Ovary (tissue), 9 donors: Measurements from ENCODE around the gene ABHD17B. TPM values are rescaled to one million over a fixed set of nuclear protein-coding genes. Genes with fewer than 3 reads are reported as not detected.

ENCODE experiments used
- DNase-seq, 5 donors: peaks; one replicate each; pipeline ENCODE4 v3.0.0-alpha.2; 2019 to 2020
- H3K27ac ChIP-seq, 2 donors: fragments of 200-600 bp; one replicate each; pipeline versions ENCODE4 v1.5.1 to v1.8.0; 2019 to 2022
- H3K27me3 ChIP-seq: fragments of 200-600 bp; one replicate; pipeline ENCODE4 v1.8.0; 2022
- H3K36me3 ChIP-seq: fragments of 200-600 bp; sonication (generic); one replicate; pipeline ENCODE4 v1.5.1; 2019
- H3K4me1 ChIP-seq: one replicate; pipeline ENCODE4 v1.8.1; 2013; ENCODE audit warnings: mild to moderate bottlenecking, moderate library complexity; ENCODE audit not compliant: insufficient read depth
- H3K4me3 ChIP-seq: fragments of 200-600 bp; sonication (generic); one replicate; pipeline ENCODE4 v1.5.1; 2017
- H3K9me3 ChIP-seq, 2 donors: fragments of 200-600 bp in 1 of 2; sonication (generic) in 1 of 2; one replicate each; pipeline versions ENCODE4 v1.5.1 to v1.8.1; 2013 to 2019; ENCODE audit warnings: mild to moderate bottlenecking in 1 of 2, moderate library complexity in 1 of 2
- CTCF ChIP-seq, 3 donors: fragments of 450-650 bp in 2 of 3; fragments of 200-600 bp in 1 of 3; IDR thresholded peaks; one replicate each; pipeline versions ENCODE4 v1.5.1 to v1.8.0; 2016 to 2022; ENCODE audit warnings: antibody characterized with exemption in 3 of 3, mild to moderate bottlenecking in 1 of 3
- EP300 ChIP-seq: sonication (generic); formaldehyde crosslinking; IDR thresholded peaks from one replicate; pipeline ENCODE4 v1.6.1; 2017; ENCODE audit warnings: antibody characterized with exemption
- POLR2A ChIP-seq: fragments of 450-650 bp; IDR thresholded peaks from one replicate; pipeline ENCODE4 v1.6.1; 2017; ENCODE audit warnings: antibody characterized with exemption, mild to moderate bottlenecking, moderate library complexity
- WGBS, 3 donors: extraction: QIAGEN DNeasy Blood & Tissue Kit in 1 of 3; methylation state at CpG; one replicate each; pipeline versions ENCODE4 v1.1.5 to v1.1.7; 2013 to 2017; 5-methylcytosine and 5-hydroxymethylcytosine counted together
- intact Hi-C, 4 donors: fragments of 100-400 bp; cut with DNase I; formaldehyde crosslinking; loops; one replicate each; pipeline versions ENCODE4 v1.11.0 to v1.15.1; 2022 to 2023
- polyA plus RNA-seq, 2 donors: library from polyadenylated mRNA; stranded (reverse); fragments of 200-250 nt in 1 of 2; fragments of 350-450 nt in 1 of 2; fragmentation: Illumina TruSeq in 1 of 2; extraction: RNeasy Lipid Tissue Mini Kit (QIAGEN cat#74804) in 1 of 2; gene quantifications; one replicate each; pipeline ENCODE4 v1.2.3, GENCODE V29; 2013 to 2014
- total RNA-seq, 7 donors: library from RNA; depleted of rRNA in 2 of 7; stranded (reverse); fragments of >200 nt in 2 of 7; fragmentation: NEBNext Ultra II Directional in 3 of 7; extraction: Animal tissue kit (Norgen Biotek cat#: 25700) in 3 of 7; gene quantifications; one replicate each; pipeline versions ENCODE4 v1.1.0 to v1.2.4, GENCODE V29; 2016 to 2023
- donor health status: DM: no; HTN: no; CAD: no; lungs with moderate emphysema.
- donor health status: DM: no; HTN: no; CAD: no.
- donor health status: Bipolar disorder and iron deficiency.
- donor health status: DM: yes; HTN: yes; CAD: no.
- donor health status: DM: no; HTN: no; CAD: no.
- donor health status: DM: yes; HTN: yes; CAD: no.

ABHD17B gene
- total and polyA plus RNA-seq, 9 donors, result 9.8 to 17.8 (median 14.8) TPM

- intact Hi-C loops, result no loop called here
- H3K36me3 ChIP-seq, result no peaks in the 10 kb centered on the region
- peaks cover 2% of the 10 kb centered on the region for H3K4me1 ChIP-seq
- no peak for DNase-seq
- H3K4me3 ChIP-seq, result no peak overlapping the region
- TF ChIP-seq CTCF (IDR thresholded peaks at IDR 0.05), result no peak
- H3K9me3 ChIP-seq, result no peaks in the 10 kb centered on the region
- H3K27me3 ChIP-seq, result no peaks in the 10 kb centered on the region
- H3K27ac ChIP-seq, result no peak overlapping the region
Measured at GRCh38 chr9:71895955-71896354, 15.0 kb downstream of the ABHD17B start.

- intact Hi-C loops, result no loop called here
- no peak for TF ChIP-seq POLR2A
- no peak for TF ChIP-seq EP300
- TF ChIP-seq CTCF (IDR thresholded peaks at IDR 0.05), result no peak
- H3K27ac ChIP-seq, result no peak overlapping the region
- no peaks in the 10 kb centered on the region for H3K36me3 ChIP-seq
- peaks cover 2% of the 10 kb centered on the region for H3K4me1 ChIP-seq
- no peaks in the 10 kb centered on the region for H3K27me3 ChIP-seq
- DNase-seq, result no peak
- H3K9me3 ChIP-seq, result no peaks in the 10 kb centered on the region
- H3K4me3 ChIP-seq, result no peak overlapping the region
Measured at GRCh38 chr9:71895117-71895516, 15.9 kb downstream of the ABHD17B start.

- intact Hi-C loops, result loop anchor here in 1 of 4 donors (2.0 kb wide), 1 partner anchor 15 kb away; no protein-coding TSS in a partner anchor
- no peaks in the 10 kb centered on the region for H3K9me3 ChIP-seq
- H3K4me1 ChIP-seq, result no peaks in the 10 kb centered on the region
- 94 to 97% (median 96%) methylated on average over 4 of the region's 4 CpGs for WGBS, 3 donors
- H3K27me3 ChIP-seq, result no peaks in the 10 kb centered on the region
- TF ChIP-seq POLR2A, result no peak
- no peak for TF ChIP-seq EP300
- no peak for TF ChIP-seq CTCF (IDR thresholded peaks at IDR 0.05)
- H3K36me3 ChIP-seq, result no peaks in the 10 kb centered on the region
- H3K4me3 ChIP-seq, result no peak overlapping the region
- H3K27ac ChIP-seq, result no peak overlapping the region
- DNase-seq, result no peak
Measured at GRCh38 chr9:71891557-71892189, 19.3 kb downstream of the ABHD17B start.

GRCh38 chr9:71890042-71890679 lies 20.8 kb downstream of the ABHD17B start:
- WGBS, 3 donors, result 85 to 94% (median 92%) methylated on average over 3 of the region's 3 CpGs
- TF ChIP-seq EP300 (no peak), POLR2A (no peak), CTCF (IDR thresholded peaks at IDR 0.05) (no peak)
- intact Hi-C loops, result no loop called here

More at GRCh38 chr9:71890042-71890679, 20.8 kb downstream of the ABHD17B start:
- Histone ChIP-seq H3K4me1 (no peaks in the 10 kb centered on the region), H3K27ac (no peak overlapping the region), H3K27me3 (no peaks in the 10 kb centered on the region), H3K4me3 (no peak overlapping the region), H3K36me3 (no peaks in the 10 kb centered on the region), H3K9me3 (no peaks in the 10 kb centered on the region)
- DNase-seq, result no peak
